Endothelial cell of umbilical vein (primary cell): ENCODE results near the gene INSM2. TPM values are rescaled to one million over a fixed set of nuclear protein-coding genes. Genes with fewer than 3 reads are reported as not detected.

Experiments
- BruUV-seq: library from RNA; stranded (reverse); fragments of 400-500 nt; replicated peaks from 2 replicates; lab custom pipeline; 2021; lab: Mats Ljungman, UMichigan
- CTCF ChIA-PET: fragments of 300-600, 350-600 bp; sonication (Branson Sonifier 250); formaldehyde crosslinking; loops from one replicate; lab custom pipeline; 2021; ENCODE audit warnings: antibody characterized with exemption, inconsistent platforms; lab: Charles Lee
- POLR2A ChIA-PET: fragments of 300-600, 350-600 bp; sonication (Branson Sonifier 250); formaldehyde crosslinking; loops from one replicate; lab custom pipeline; 2021; ENCODE audit warnings: antibody characterized with exemption, inconsistent platforms; lab: Charles Lee
- DNase-seq: peaks from one replicate; pipeline ENCODE4 v3.0.0-alpha.2; 2011; ENCODE audit warnings: low read depth, low spot score
- FAIRE-seq: peaks from 2 replicates; lab custom pipeline; 2011; peaks lifted over from hg19 to GRCh38; lab: Jason Lieb, UNC
- H2AFZ ChIP-seq: 2 replicates; pipeline ENCODE4 v1.6.0; 2012; ENCODE audit warnings: low read depth, low read length, control low read depth, inconsistent platforms
- H3K27ac ChIP-seq: 2 replicates; pipeline ENCODE4 v1.5.1; 2011; ENCODE audit warnings: low read depth, mild to moderate bottlenecking, control low read depth, low read length, moderate library complexity; ENCODE audit not compliant: insufficient read depth
- H3K27me3 ChIP-seq, 2 experiments: 2 replicates each; pipeline versions ENCODE4 v1.6.0 to v1.6.1; 2011; ENCODE audit warnings: low read length in 2 of 2, mixed read lengths in 1 of 2; ENCODE audit not compliant: control insufficient read depth in 2 of 2, insufficient read depth in 2 of 2
- H3K36me3 ChIP-seq, 2 experiments: 2 replicates in 1 of 2; 3 replicates in 1 of 2; pipeline ENCODE4 v1.5.1; 2011; ENCODE audit warnings: low read length in 2 of 2, mild to moderate bottlenecking in 1 of 2, moderate library complexity in 1 of 2; ENCODE audit not compliant: control insufficient read depth in 2 of 2, insufficient read depth in 2 of 2; ENCODE audit errors: extremely low read depth in 1 of 2
- H3K4me1 ChIP-seq: 3 replicates; pipeline ENCODE4 v1.5.1; 2011; ENCODE audit warnings: mild to moderate bottlenecking, low read length; ENCODE audit not compliant: control insufficient read depth, insufficient read depth; ENCODE audit errors: extremely low read depth
- H3K4me2 ChIP-seq: 2 replicates; pipeline ENCODE4 v1.6.1; 2011; ENCODE audit warnings: low read length, control low read depth, mixed read lengths; ENCODE audit not compliant: insufficient read depth
- H3K4me3 ChIP-seq, 3 experiments: fragments of 200-600 bp in 1 of 3; sonication (generic), shearing (Covaris generic) in 1 of 3; replicated peaks in 1 of 3; 2 replicates each; pipeline ENCODE4 v1.5.1; 2011 to 2016; ENCODE audit warnings: control low read depth in 3 of 3, low read length in 3 of 3, mild to moderate bottlenecking in 2 of 3, inconsistent platforms in 1 of 3, low read depth in 1 of 3, moderate library complexity in 1 of 3; ENCODE audit not compliant: insufficient read depth in 1 of 3
- H3K79me2 ChIP-seq: 2 replicates; pipeline ENCODE4 v1.6.0; 2012; ENCODE audit warnings: low read length, inconsistent platforms; ENCODE audit not compliant: control insufficient read depth, insufficient read depth
- H3K9ac ChIP-seq: replicated peaks from 2 replicates; pipeline ENCODE3; 2011; ENCODE audit warnings: low read length, control low read depth; ENCODE audit not compliant: insufficient read depth; ENCODE audit errors: extremely low read depth
- H3K9me1 ChIP-seq: replicated peaks from 3 replicates; pipeline ENCODE4 v1.6.0; 2011; ENCODE audit warnings: mild to moderate bottlenecking, low read length; ENCODE audit not compliant: control insufficient read depth, insufficient read depth; ENCODE audit errors: extremely low read depth
- H3K9me3 ChIP-seq: replicated peaks from 2 replicates; pipeline ENCODE4 v1.5.1; 2012; ENCODE audit warnings: low read length, inconsistent platforms; ENCODE audit not compliant: control insufficient read depth, insufficient read depth
- H4K20me1 ChIP-seq: replicated peaks from 2 replicates; pipeline ENCODE3; 2011; ENCODE audit warnings: mild to moderate bottlenecking, low read length; ENCODE audit not compliant: control insufficient read depth, insufficient read depth; ENCODE audit errors: extremely low read depth
- CTCF ChIP-seq, 2 donors: IDR thresholded peaks; 1 replicate in 1 of 2; 2 replicates in 1 of 2; pipeline ENCODE4 v1.5.1; 2011; ENCODE audit warnings: low read length in 2 of 2, mild to moderate bottlenecking in 2 of 2, moderate library complexity in 2 of 2, control low read depth in 1 of 2, inconsistent platforms in 1 of 2, low read depth in 1 of 2; ENCODE audit not compliant: insufficient read depth in 1 of 2; ENCODE audit errors: extremely low read depth in 1 of 2
- EZH2 ChIP-seq: IDR thresholded peaks from 2 replicates; pipeline ENCODE4 v1.6.1; 2012; ENCODE audit warnings: borderline replicate concordance, low read depth, mild to moderate bottlenecking, moderate library complexity, low read length, inconsistent platforms; ENCODE audit not compliant: severe bottlenecking
- FOS ChIP-seq: IDR thresholded peaks from 2 replicates; pipeline ENCODE4 v1.6.1; 2011; ENCODE audit warnings: mild to moderate bottlenecking, low read length, moderate library complexity, borderline replicate concordance; ENCODE audit not compliant: insufficient read depth
- GATA2 ChIP-seq: IDR thresholded peaks from 2 replicates; pipeline ENCODE4 v1.7.0; 2011; ENCODE audit warnings: low read depth, mild to moderate bottlenecking, moderate library complexity, mixed read lengths, low read length; ENCODE audit not compliant: insufficient read length, insufficient read depth
- JUN ChIP-seq: IDR thresholded peaks from 2 replicates; pipeline ENCODE4 v1.6.1; 2011; ENCODE audit warnings: borderline replicate concordance, low read depth; ENCODE audit not compliant: insufficient read length, insufficient read depth
- MAX ChIP-seq: IDR thresholded peaks from 2 replicates; pipeline ENCODE4 v1.6.1; 2011; ENCODE audit not compliant: insufficient read depth, insufficient read length
- MYC ChIP-seq: IDR thresholded peaks from one replicate; pipeline ENCODE4 v1.6.1; 2011; ENCODE audit warnings: mild to moderate bottlenecking, low read depth, low read length
- POLR2A ChIP-seq: IDR thresholded peaks from 2 replicates; pipeline ENCODE4 v1.6.1; 2012; ENCODE audit warnings: low read depth, mild to moderate bottlenecking, control low read depth, low read length
- POLR2AphosphoS5 ChIP-seq: IDR thresholded peaks from 2 replicates; pipeline ENCODE4 v1.6.1; 2012; ENCODE audit warnings: low read depth, mild to moderate bottlenecking, control low read depth, low read length, moderate library complexity; ENCODE audit not compliant: insufficient read depth
- dilution Hi-C: fragments of 300-500 bp; cut with MboI; formaldehyde crosslinking; loops from one replicate; pipeline ENCODE4 v1.15.0; 2019; ENCODE audit warnings: low sequenced_read_pairs; ENCODE audit not compliant: extremely low pct_ligation_motif_present
- intact Hi-C: fragments of 100-400 bp; cut with micrococcal nuclease; formaldehyde crosslinking; loops from one replicate; pipeline ENCODE4 v1.10.0; 2022
- polyA plus RNA-seq, 4 experiments: library from polyadenylated mRNA; depleted of rRNA in 3 of 4; stranded (reverse) in 3 of 4; unstranded in 1 of 4; fragments of >200 nt; gene quantifications; 2 replicates each; pipeline versions ENCODE4 v1.2.1 to v1.2.3, GENCODE V29; 2011 to 2012; ENCODE audit warnings: missing spikeins in 1 of 4
- total RNA-seq: library from RNA; stranded (reverse); gene quantifications from 2 replicates; pipeline ENCODE4 v1.2.3, GENCODE V29; 2021

The INSM2 gene
- total and polyA plus RNA-seq, 2 donors (not counting 3 experiments of a cell fraction or from before 2014, with no cell fraction given), result not detected

- DNase-seq (no peak), FAIRE-seq (no peak)
- no peaks in the 10 kb centered on the region for H3K27me3 ChIP-seq
- H3K9me3 ChIP-seq, result no peaks in the 10 kb centered on the region
- H3K79me2 ChIP-seq, result no peaks in the 10 kb centered on the region
- ChIA-PET POLR2A (no interaction called here), CTCF (interaction anchor here (2.5 kb wide), 1 partner anchor 139 kb away, joined by 8 read pairs; no protein-coding TSS in a partner anchor)
- intact Hi-C loops, result no loop called here
- no peak overlapping the region for H3K9ac ChIP-seq
- H3K27ac ChIP-seq, result no peak overlapping the region
- H2AFZ ChIP-seq, result no peak overlapping the region
- no TSS peak for BruUV-seq
- no peak for TF ChIP-seq MAX
- no peak for TF ChIP-seq EZH2
- TF ChIP-seq FOS, result no peak
- TF ChIP-seq JUN, result no peak
- TF ChIP-seq POLR2A, result no peak
- no peak for TF ChIP-seq CTCF (IDR thresholded peaks at IDR 0.05; ENCODE audit: extremely low read depth in 1 of 2, insufficient read depth in 1 of 2, low read depth in 1 of 2, low read length in 2 of 2)
- TF ChIP-seq GATA2, result no peak
- TF ChIP-seq POLR2AphosphoS5, result no peak
- TF ChIP-seq MYC, result no peak
- H3K4me3 ChIP-seq, result no peak overlapping the region
- no peaks in the 10 kb centered on the region for H3K36me3 ChIP-seq
- H3K4me2 ChIP-seq, result no peak overlapping the region
- H3K4me1 ChIP-seq, result no peaks in the 10 kb centered on the region
- dilution Hi-C loops, result no loop called here
- H4K20me1 ChIP-seq, result no peaks in the 10 kb centered on the region
- H3K9me1 ChIP-seq, result no peaks in the 10 kb centered on the region
These were observed 44.2 kb downstream of the INSM2 start for GRCh38 chr14:35578135-35578534.
